ENCODE results near the gene SRD5A2.

The SRD5A2 gene

GRCh38 chr2:31483246-31483645 is 97.5 kb downstream of the SRD5A2 start:
- DNase-seq (ENCODE audit: low read depth) = no peak
- no peak overlapping the region for H3K4me3 ChIP-seq (ENCODE audit: low read depth, low read length)

DNA sequence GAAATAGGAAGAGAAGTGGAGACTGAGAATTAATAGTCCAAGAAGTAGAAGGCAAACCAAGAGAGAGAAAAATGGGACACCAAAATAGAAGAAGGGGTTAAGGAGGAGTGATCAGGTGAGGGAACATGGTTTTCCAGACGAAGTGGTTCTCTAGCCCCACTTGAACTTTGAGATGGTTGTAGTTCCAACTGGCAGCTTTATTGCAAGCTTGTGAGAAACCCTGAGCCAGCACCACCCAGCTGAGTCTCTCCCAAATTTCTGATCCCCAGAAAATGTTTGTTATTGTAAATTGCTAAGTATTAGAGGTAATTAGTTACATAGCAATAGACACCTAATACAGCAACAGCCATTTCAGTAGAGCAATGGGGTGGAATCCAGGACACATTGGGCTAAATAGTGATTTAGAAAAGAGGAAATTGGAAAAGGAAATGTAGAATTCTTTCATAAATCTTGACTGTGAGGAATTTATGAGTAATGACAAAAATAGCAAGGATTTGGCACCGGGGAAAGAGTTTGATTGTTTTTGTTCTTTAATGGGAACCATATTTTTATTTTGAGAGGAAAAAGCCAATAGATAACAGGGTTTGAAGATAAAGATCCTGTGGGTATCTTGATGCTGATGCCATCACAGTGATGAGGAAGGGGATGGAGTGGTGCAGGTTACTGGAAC is 104.1 kb downstream of the SRD5A2 start:
- no peak overlapping the region for H3K4me3 ChIP-seq (ENCODE audit: low read depth, low read length)
- no peak for DNase-seq (ENCODE audit: low read depth)

DNA sequence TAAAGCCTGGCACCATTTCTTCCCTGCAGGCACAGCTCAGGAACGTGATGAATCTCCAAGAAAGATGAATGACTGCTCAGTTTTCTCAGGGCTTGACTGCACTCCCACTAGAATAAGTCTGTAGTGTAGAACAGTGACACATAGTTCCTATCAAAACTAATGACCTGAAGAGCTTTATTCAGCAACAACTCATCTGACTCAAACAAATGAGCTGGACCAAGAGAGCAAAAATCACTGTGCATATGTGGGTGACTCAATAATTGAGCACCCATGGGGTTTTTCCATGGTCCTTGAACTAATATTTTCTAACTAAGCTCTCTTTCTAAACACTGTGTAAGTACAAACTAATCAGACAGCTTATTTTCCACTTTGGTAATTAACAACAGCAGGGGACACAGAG is 105.0 kb downstream of the SRD5A2 start:
- DNase-seq (ENCODE audit: low read depth) = peak; percentile 42
- H3K4me3 ChIP-seq (ENCODE audit: low read depth, low read length) = no peak overlapping the region

DNA sequence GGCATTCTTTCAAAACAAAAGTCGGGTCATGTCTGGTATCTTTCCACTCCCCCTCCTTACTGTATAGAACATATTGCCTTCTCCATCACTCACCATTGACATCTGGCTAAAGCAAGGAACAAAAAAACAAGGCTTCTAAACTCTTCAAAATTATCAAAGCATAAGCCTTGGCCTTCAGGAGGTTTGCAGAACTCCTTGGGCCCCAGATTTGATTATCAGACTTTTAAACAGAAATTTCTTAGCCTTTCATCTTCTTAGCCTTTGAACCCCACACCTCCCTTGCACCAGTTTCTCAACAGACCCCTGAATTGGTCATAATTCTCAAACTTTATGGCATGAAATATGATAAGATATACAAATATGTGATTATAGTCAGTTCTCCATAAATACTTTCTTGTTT is 106.4 kb downstream of the SRD5A2 start:
- no peak for DNase-seq (ENCODE audit: low read depth)
- no peak overlapping the region for H3K4me3 ChIP-seq (ENCODE audit: low read depth, low read length)

Measured in skeletal muscle cell (primary cell).